IMR-90 (cell line): Measurements from ENCODE around the gene MS4A4E.

ENCODE experiments used
- CTCF ChIP-seq: conservative IDR thresholded peaks from 2 replicates; pipeline ENCODE4 v1.5.1; 2012; ENCODE audit warnings: mild to moderate bottlenecking, low read depth, low read length, improper control_type of control experiment
- POLR2A ChIP-seq: IDR thresholded peaks from 2 replicates; pipeline ENCODE4 v1.6.1; 2012; ENCODE audit warnings: mild to moderate bottlenecking, low read depth, low read length

GRCh38 chr11:60235321-60235720 lies 7.6 kb downstream of the MS4A4E start:
- TF ChIP-seq POLR2A (no peak), CTCF (no peak)
